ENCODE data around the gene PTPRG. TPM values are rescaled to one million over a fixed set of nuclear protein-coding genes. Genes with fewer than 3 reads are reported as not detected.

PTPRG gene
- total RNA-seq, 1 experiment from 2014 or later, result 32.1 TPM

DNA sequence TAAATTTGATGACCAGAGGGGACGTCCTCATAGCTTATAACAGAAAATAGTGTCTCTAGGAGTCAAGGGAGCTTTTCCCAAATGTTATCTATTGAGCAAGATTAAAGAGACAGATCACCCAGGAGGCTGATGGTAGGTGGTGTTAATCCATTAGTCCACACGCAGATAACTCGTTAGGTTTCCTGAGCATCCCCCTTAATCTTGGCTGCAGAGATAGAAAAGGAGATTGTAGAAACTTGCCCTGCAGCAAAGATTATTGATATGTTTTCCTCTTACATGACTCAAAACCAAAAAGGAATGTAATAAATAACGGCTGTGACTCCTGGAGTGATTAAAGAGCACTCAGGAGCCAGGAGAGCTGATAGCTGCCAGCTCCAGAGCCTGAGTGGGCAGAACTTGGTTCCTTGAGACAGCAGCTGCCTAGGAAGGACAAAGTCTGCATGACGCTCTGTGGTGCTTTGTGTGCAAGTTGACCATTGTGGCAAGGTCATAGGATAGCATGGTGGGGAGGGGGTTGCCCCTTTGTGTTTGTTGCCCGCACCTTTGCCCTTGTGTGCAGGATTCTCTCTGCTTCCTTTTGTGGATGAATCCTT is 234.8 kb downstream of the PTPRG start:
- no peak for TF ChIP-seq MAX (IDR thresholded peaks at IDR 0.05)
- no peak for TF ChIP-seq ELF1 (IDR thresholded peaks at IDR 0.05; ENCODE audit: borderline replicate concordance, low read depth)
- TF ChIP-seq EZH2phosphoT487 (IDR thresholded peaks at IDR 0.05; ENCODE audit: borderline replicate concordance), result no peak
- no peak for TF ChIP-seq CEBPB (IDR thresholded peaks at IDR 0.05; ENCODE audit: low read depth)
- TF ChIP-seq RAD21 (IDR thresholded peaks at IDR 0.05; ENCODE audit: low read depth), result no peak
- no peak for TF ChIP-seq EGR1 (IDR thresholded peaks at IDR 0.05; ENCODE audit: low read depth)
- no peak for TF ChIP-seq POLR2A (IDR thresholded peaks at IDR 0.05; ENCODE audit: borderline replicate concordance, extremely low read depth, insufficient read depth, insufficient read length)
- no peak for TF ChIP-seq POLR2AphosphoS5 (IDR thresholded peaks at IDR 0.05; ENCODE audit: low read depth, low read length)
- TF ChIP-seq EZH2 (IDR thresholded peaks at IDR 0.05), result no peak
- TF ChIP-seq SP1 (IDR thresholded peaks at IDR 0.05; ENCODE audit: low read depth), result no peak
- TF ChIP-seq, protein P1, sequence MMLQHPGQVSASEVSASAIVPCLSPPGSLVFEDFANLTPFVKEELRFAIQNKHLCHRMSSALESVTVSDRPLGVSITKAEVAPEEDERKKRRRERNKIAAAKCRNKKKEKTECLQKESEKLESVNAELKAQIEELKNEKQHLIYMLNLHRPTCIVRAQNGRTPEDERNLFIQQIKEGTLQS (IDR thresholded peaks at IDR 0.05), result no peak
- TF ChIP-seq REST (IDR thresholded peaks at IDR 0.05; ENCODE audit: low read depth), result no peak
- TF ChIP-seq ZFX (IDR thresholded peaks at IDR 0.05), result no peak
- TF ChIP-seq FOSL1 (IDR thresholded peaks at IDR 0.05; ENCODE audit: low read depth), result no peak
- H2AFZ ChIP-seq (ENCODE audit: low read depth, low read length, poor library complexity, severe bottlenecking), result no peak overlapping the region
- H3K9me2 ChIP-seq (ENCODE audit: insufficient read depth), result no peaks in the 10 kb centered on the region
- no peak overlapping the region for H3K4me3 ChIP-seq (replicated peaks in 1 of 2; ENCODE audit: low read depth in 1 of 2, low read length in 2 of 2)
- H3K4me2 ChIP-seq (ENCODE audit: low read length), result no peak overlapping the region
- no peaks in the 10 kb centered on the region for H3K9me3 ChIP-seq (ENCODE audit: control insufficient read depth in 1 of 2, insufficient read depth in 1 of 2, low read depth in 1 of 2, low read length in 2 of 2)
- no peak for DNase-seq (ENCODE audit: low read depth, low spot score)
- H3K27me3 ChIP-seq (ENCODE audit: insufficient read depth, low read length), result no peaks in the 10 kb centered on the region
- BruUV-seq (replicated peaks), result no TSS peak
- H3K9ac ChIP-seq (ENCODE audit: low read length), result no peak overlapping the region
- ATAC-seq, result no peak
- H3K79me2 ChIP-seq (ENCODE audit: insufficient read depth, low read length), result no peaks in the 10 kb centered on the region; the same call in 1 of the 2 replicates
- ChIA-PET RAD21 (ENCODE audit: low non-redundant PET in 1 of 2, low total read pairs in 2 of 2, uncharacterized antibody in 2 of 2, unreplicated experiment in 2 of 2) (no interaction called here), CTCF (no interaction called here), POLR2A (no interaction called here)
- intact Hi-C loops (cut with micrococcal nuclease), result no loop called here
- H3K27ac ChIP-seq (ENCODE audit: low read depth, low read length), result no peak overlapping the region
- H4K20me1 ChIP-seq (ENCODE audit: insufficient read depth), result no peaks in the 10 kb centered on the region
- no peaks in the 10 kb centered on the region for H3K36me3 ChIP-seq (ENCODE audit: control insufficient read depth in 1 of 2, insufficient read depth in 2 of 2, low read length in 2 of 2)
- no peaks in the 10 kb centered on the region for H3K4me1 ChIP-seq (ENCODE audit: control insufficient read depth in 1 of 2, insufficient read depth in 2 of 2, low read length in 2 of 2)
